ENCODE measurements around the gene ZNF521.

- no peak for TF ChIP-seq TAF1 (IDR thresholded peaks at IDR 0.05; ENCODE audit: low read depth, low read length)
- no peak for TF ChIP-seq POLR2A (IDR thresholded peaks at IDR 0.05; ENCODE audit: low read depth, low read length)
- TF ChIP-seq POLR2AphosphoS5 (IDR thresholded peaks at IDR 0.05; ENCODE audit: low read depth, low read length) = no peak
Measured at GRCh38 chr18:25167612-25168410, 184.2 kb downstream of the ZNF521 start.

Data from GM12891 (cell line).